PFSK-1 (cell line): ENCODE results near the gene TEX51.

Source experiments
- FOXP2 ChIP-seq: optimal IDR thresholded peaks from 2 replicates; pipeline ENCODE3; 2011; ENCODE audit warnings: borderline replicate concordance, control low read depth, inconsistent platforms; ENCODE audit not compliant: insufficient read depth; ENCODE audit errors: extremely low read length, extremely low read depth
- POLR2AphosphoS5 ChIP-seq: IDR thresholded peaks from 2 replicates; pipeline ENCODE4 v1.6.1; 2012; ENCODE audit warnings: low read depth, mild to moderate bottlenecking, control low read depth, low read length, moderate library complexity
- SIN3A ChIP-seq: IDR thresholded peaks from 2 replicates; pipeline ENCODE4 v1.6.1; 2012; ENCODE audit warnings: mild to moderate bottlenecking, low read length, moderate library complexity, borderline replicate concordance; ENCODE audit not compliant: insufficient read depth
- TAF1 ChIP-seq: IDR thresholded peaks from 2 replicates; pipeline ENCODE4 v1.6.1; 2012; ENCODE audit warnings: low read length, control low read depth, borderline replicate concordance; ENCODE audit not compliant: insufficient read depth
- TF ChIP-seq, protein P1 (sequence below), 2 experiments: IDR thresholded peaks; 2 replicates each; pipeline versions ENCODE4 v1.6.1 to v1.8.0; 2011 to 2012; ENCODE audit warnings: low read depth in 2 of 2, low read length in 2 of 2, control low read depth in 1 of 2, inconsistent platforms in 1 of 2, mild to moderate bottlenecking in 1 of 2, moderate library complexity in 1 of 2; ENCODE audit not compliant: insufficient read depth in 1 of 2

TEX51 gene

DNA sequence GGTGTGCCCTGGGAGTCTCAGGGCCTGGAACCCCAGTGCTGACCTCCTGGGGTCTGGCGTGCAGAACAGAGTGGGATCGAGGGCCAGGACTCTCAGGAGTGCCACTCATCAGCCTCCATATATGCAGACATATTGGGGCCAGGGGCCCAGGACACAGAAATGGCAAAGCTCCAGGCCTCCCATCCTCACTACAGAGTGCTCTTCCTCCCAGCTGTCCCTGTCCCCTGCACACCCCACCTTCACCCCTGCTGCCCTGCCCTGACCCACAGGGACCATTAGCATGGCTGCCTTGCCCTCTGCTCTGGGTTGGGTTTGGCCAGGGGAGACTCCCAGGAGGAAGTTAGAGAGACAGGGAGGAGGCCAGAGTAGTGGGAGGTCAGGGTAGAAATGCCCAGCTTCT is 2.8 kb downstream of the TEX51 start:
- TF ChIP-seq, protein P1, sequence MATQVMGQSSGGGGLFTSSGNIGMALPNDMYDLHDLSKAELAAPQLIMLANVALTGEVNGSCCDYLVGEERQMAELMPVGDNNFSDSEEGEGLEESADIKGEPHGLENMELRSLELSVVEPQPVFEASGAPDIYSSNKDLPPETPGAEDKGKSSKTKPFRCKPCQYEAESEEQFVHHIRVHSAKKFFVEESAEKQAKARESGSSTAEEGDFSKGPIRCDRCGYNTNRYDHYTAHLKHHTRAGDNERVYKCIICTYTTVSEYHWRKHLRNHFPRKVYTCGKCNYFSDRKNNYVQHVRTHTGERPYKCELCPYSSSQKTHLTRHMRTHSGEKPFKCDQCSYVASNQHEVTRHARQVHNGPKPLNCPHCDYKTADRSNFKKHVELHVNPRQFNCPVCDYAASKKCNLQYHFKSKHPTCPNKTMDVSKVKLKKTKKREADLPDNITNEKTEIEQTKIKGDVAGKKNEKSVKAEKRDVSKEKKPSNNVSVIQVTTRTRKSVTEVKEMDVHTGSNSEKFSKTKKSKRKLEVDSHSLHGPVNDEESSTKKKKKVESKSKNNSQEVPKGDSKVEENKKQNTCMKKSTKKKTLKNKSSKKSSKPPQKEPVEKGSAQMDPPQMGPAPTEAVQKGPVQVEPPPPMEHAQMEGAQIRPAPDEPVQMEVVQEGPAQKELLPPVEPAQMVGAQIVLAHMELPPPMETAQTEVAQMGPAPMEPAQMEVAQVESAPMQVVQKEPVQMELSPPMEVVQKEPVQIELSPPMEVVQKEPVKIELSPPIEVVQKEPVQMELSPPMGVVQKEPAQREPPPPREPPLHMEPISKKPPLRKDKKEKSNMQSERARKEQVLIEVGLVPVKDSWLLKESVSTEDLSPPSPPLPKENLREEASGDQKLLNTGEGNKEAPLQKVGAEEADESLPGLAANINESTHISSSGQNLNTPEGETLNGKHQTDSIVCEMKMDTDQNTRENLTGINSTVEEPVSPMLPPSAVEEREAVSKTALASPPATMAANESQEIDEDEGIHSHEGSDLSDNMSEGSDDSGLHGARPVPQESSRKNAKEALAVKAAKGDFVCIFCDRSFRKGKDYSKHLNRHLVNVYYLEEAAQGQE (IDR thresholded peaks at IDR 0.05; ENCODE audit: insufficient read depth in 1 of 2, low read depth in 2 of 2, low read length in 2 of 2) = no peak
- TF ChIP-seq POLR2AphosphoS5 = no peak
- TF ChIP-seq FOXP2 = no peak
- no peak for TF ChIP-seq SIN3A
- TF ChIP-seq TAF1 = no peak

DNA sequence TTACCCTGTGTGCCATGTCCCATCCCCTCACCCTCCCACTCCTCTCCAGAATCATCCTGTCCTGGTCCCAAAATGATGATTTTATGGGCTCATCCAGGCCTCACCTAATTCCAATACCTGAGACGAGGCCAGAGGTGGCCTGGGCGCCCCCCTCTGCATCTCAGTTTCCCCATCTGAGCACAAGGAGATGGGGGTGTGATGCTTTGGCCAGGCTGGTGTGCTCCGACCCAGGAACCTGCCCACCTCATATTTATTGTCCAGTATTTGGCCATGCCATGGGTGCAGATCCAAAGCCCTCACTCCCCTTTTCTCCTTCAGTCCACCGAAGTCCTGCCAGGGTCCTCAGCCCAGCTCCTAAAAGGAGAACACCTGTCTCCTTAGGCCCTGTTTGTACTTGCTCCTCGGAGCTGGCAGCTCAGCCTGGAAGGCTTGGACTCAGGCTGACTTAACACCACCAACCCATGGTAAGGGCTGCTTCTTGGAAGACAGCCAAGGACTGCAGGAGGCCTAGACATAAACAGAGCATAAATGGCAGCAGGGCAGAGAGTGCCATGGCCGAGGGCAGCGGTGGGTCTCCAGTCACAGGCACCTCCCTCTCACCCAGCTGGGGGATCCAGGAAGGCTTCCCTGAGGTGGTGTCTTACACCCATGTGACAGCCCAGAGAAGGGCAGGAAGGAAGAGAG is 3.6 kb downstream of the TEX51 start:
- no peak for TF ChIP-seq TAF1
- no peak for TF ChIP-seq FOXP2
- no peak for TF ChIP-seq SIN3A
- TF ChIP-seq POLR2AphosphoS5 = no peak
- TF ChIP-seq, protein P1 (IDR thresholded peaks at IDR 0.05; ENCODE audit: insufficient read depth in 1 of 2, low read depth in 2 of 2, low read length in 2 of 2) = no peak

DNA sequence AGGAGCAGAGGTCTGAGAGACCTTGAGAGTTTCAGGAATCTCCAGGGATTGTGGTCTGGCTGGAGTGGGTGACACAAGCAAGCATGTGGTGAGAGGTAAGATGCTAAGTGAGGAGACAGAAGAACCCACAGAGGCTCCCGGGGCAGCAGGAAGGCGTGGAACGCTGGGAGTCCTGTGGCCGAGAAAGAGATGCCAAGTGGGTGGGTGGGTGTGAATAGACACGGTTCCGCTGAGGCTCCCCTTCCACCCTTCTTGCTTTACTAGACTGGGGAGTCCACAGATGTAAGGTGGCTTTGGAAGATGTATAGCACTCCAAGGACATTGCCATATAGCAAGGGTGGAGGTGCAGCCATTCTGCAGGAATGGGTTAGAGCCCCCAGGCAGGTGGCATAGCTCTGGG is 4.2 kb downstream of the TEX51 start:
- TF ChIP-seq TAF1 (no peak), POLR2AphosphoS5 (no peak)

DNA sequence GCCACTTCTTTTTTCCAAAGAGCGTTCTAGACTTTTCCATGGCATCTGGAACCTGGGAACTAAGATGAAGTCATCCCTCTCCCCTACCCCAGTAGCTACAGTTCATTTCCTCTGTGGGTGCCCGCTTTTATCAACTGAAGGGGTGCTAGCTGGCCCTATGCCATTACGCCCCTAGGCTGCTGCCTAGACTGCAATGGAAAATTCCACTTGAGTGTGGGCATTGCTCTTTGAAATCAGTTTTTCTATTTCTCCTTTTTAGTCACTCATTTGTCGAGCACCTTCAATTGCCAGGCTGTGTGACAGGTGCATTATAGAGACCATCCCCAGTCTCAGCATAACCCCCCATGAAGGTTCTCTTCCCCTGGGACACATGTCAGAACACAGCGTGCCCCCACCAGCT is 7.3 kb downstream of the TEX51 start:
- TF ChIP-seq, protein P1 (IDR thresholded peaks at IDR 0.05; ENCODE audit: insufficient read depth in 1 of 2, low read depth in 2 of 2, low read length in 2 of 2) = no peak
- no peak for TF ChIP-seq POLR2AphosphoS5
- TF ChIP-seq SIN3A = no peak
- TF ChIP-seq FOXP2 = no peak
- TF ChIP-seq TAF1 = no peak

DNA sequence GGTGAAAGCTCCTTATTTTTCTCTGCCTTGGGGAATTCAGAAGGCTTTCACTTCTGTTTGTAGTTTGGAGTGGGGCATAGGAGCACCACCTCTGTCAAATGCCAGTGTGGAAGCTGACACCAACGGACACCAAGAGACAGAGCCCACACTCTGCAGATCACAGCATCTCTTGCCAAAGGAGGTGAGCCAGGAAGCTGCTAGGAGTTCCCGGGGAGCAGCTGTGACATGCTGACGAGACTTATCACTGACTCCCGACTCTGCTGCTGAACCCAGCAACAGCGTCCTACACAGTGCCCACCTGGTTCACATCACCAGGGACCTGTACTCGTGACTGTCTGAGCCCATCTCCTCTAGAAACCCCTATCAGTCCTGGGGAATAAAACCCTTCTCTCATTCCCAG is 8.1 kb downstream of the TEX51 start:
- TF ChIP-seq POLR2AphosphoS5 (no peak), TAF1 (no peak), FOXP2 (no peak), SIN3A (no peak)
- TF ChIP-seq, protein P1 (IDR thresholded peaks at IDR 0.05; ENCODE audit: insufficient read depth in 1 of 2, low read depth in 2 of 2, low read length in 2 of 2) = no peak
